AG04449 (cell line): ENCODE measurements around the gene TMEM225B.

Source experiments
- CTCF ChIA-PET: fragments of 350-600 bp; formaldehyde crosslinking; extraction: SDS; loops from one replicate; lab custom pipeline; 2021; ENCODE audit warnings: antibody characterized with exemption; lab: Yijun Ruan, JAX
- POLR2A ChIA-PET: fragments of 400-600, 350-600 bp; formaldehyde crosslinking; extraction: SDS; loops from one replicate; lab custom pipeline; 2020; ENCODE audit warnings: antibody characterized with exemption, inconsistent platforms; lab: Yijun Ruan, JAX
- DNase-seq: peaks from one replicate; pipeline ENCODE4 v3.0.0-alpha.2; 2010; ENCODE audit warnings: low read depth, low spot score
- H3K4me3 ChIP-seq: 2 replicates; pipeline ENCODE4 v1.5.1; 2011; ENCODE audit warnings: low read depth, mild to moderate bottlenecking, control low read depth, low read length
- CTCF ChIP-seq: IDR thresholded peaks from one replicate; pipeline ENCODE4 v1.5.1; 2011; ENCODE audit warnings: mild to moderate bottlenecking, moderate library complexity, low read length, control low read depth, inconsistent platforms; ENCODE audit not compliant: insufficient read depth; ENCODE audit errors: missing control alignments

Gene TMEM225B

GRCh38 chr7:99607548-99607947, 9.5 kb downstream of the TMEM225B start:
- no peak overlapping the region for H3K4me3 ChIP-seq
- POLR2A ChIA-PET, result no interaction called here
- no peak for DNase-seq
- no peak for TF ChIP-seq CTCF
- CTCF ChIA-PET, result no interaction called here

GRCh38 chr7:99614495-99614894, 16.4 kb downstream of the TMEM225B start:
- CTCF ChIA-PET, result no interaction called here
- TF ChIP-seq CTCF, result no peak
- DNase-seq, result no peak
- POLR2A ChIA-PET, result no interaction called here
- no peak overlapping the region for H3K4me3 ChIP-seq

GRCh38 chr7:99615989-99616358, 17.9 kb downstream of the TMEM225B start:
- ChIA-PET POLR2A (interaction anchor here (0.6 to 1.6 kb wide), 5 partner anchors 26 to 111 kb away, joined by 3 to 5 read pairs (median 3); partner anchors contain the start of genes ZKSCAN5 and ZNF655), CTCF (interaction anchor here (0.6 to 2.9 kb wide), 11 partner anchors 9 to 101 kb away, joined by 3 to 17 read pairs (median 4); partner anchors contain the start of gene TMEM225B)
- TF ChIP-seq CTCF, result no peak
- no peak for DNase-seq
- peak overlapping the region; percentile 92 for H3K4me3 ChIP-seq

GRCh38 chr7:99616359-99617191, 18.5 kb downstream of the TMEM225B start, which contains the start of gene ZSCAN25:
ZSCAN25 (plus strand) TSS chr7:99616946; CDS start chr7:99619607, 2,661 bp downstream.
- POLR2A ChIA-PET, result interaction anchor here (0.5 to 1.6 kb wide), 9 partner anchors 26 to 116 kb away, joined by 3 to 5 read pairs (median 3); partner anchors contain the start of genes ZKSCAN5, ZNF394 and ZNF655
- H3K4me3 ChIP-seq, result peak within 1 kb of the TSS; percentile 92
- CTCF ChIA-PET, result interaction anchor here (0.6 to 2.9 kb wide), 16 partner anchors 8 to 228 kb away, joined by 3 to 17 read pairs (median 4); partner anchors contain the start of genes TMEM225B and ZKSCAN5
- peak; percentile 58 for DNase-seq
- TF ChIP-seq CTCF, result peak; percentile 53

- no peak for TF ChIP-seq CTCF
- DNase-seq, result no peak
- peak overlapping the region; percentile 92 for H3K4me3 ChIP-seq
- ChIA-PET CTCF (interaction anchor here (0.7 to 2.9 kb wide), 13 partner anchors 8 to 227 kb away, joined by 3 to 17 read pairs (median 3); partner anchors contain the start of gene ZKSCAN5), POLR2A (interaction anchor here (1.0 to 1.6 kb wide), 4 partner anchors 25 to 117 kb away, joined by 3 to 5 read pairs (median 4); partner anchors contain the start of genes ZKSCAN5 and ZNF394)
These were observed 19.2 kb downstream of the TMEM225B start for GRCh38 chr7:99617192-99617781.
